ENCODE results near the gene CITED1.

Gene CITED1

DNA sequence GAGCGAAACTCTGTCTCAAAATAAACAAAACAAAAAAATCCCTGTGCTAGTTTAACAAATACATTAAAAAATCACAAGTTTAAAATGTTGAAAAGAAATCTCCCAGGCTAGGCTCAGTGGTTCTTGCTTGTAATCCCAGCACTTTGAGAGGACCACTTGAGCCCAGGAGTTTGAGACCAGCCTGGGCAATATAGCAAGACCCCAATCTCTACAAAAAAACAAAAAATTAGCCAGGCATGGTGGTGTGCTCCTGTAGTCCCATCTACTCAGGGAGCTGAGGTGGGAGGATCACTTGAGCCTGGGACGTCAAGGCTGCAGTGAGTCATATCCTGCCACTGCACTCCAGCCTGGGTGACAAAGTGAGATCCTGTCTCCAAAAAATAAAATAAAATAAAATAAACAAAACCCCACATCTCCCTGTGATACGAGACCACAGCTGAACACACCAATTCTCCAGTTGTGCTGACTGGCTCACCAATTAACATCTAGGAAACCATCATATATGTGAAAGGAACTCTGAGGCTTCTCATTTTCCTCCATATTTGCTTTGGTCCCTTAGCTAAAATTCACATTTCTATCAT is 36.0 kb downstream of the CITED1 start:
- no peak for DNase-seq

DNA sequence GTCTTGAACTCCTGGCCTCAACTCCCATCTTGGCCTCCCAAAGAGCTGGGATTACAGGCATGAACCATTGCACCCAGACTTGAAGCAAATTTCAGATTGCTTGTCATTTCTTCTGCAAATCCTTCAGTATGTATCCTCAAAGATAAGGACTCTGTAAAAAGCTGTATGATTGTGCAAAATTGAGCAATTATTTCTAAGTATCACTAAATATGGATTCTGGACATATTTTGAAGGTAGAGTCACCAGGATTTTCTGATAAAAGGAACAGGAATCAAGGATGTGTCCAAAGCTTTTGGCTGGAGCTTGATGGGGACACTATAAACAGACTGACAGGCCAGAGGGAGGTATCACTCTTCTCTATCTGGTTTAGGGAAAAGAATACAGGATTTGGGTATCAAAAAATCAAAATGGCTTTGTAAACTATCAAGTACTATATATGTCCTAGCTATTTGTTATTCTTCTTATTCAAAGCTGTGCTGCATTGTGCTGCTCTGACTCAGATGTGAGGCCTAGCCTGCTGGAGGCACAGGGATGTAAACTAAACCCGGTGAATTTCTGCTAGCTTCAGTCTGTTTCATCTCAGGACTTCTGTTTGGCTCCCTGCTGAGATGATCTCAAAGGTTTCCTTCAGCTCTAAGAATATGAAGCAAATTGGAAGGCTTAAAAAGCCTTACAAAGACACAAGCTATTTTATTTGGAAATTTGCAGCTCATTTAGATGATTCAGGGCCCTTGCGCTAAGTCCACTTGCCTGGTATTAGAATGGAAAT is 36.9 kb downstream of the CITED1 start:
- DNase-seq = no peak

DNA sequence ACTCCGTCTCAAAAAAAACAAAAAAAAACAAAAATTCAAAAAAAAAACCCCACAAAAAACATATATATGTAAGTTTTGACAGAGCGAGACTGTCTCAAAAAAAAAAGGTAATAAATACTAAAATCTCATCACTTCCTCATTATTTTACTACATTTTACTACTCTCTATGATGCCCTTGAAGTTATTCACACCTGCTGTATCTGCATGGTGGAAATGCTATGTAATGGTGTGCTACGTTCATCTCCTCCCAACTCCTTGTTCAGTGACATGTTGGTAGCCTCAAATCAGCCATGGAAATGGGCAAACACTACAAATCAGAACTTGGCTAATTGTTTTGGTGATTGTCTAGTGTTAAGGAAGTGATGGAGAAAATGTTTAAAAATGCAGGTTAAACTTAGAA is 40.5 kb downstream of the CITED1 start:
- no peak for DNase-seq

- no peak for DNase-seq
Measured at GRCh38 chrX:72262077-72262476, 43.6 kb downstream of the CITED1 start.

DNA sequence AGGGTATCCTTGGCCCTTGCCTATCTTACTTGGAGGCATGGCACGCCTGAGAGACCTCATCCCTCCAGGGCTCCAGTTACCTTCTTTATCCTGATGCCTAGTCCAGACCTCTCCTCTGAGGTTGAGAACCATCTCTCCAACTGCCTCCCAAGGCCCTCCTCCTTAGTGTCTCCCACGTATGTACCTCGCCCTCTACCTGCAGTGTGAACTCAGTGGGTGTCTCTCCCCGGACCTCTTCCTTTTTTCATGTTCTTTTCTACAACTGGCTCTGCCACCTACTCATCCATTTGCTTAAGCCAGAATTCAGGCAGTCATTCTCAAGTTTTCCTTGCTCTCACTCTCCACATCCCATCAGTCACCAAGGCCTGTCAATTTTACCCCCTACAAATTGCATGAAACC is 45.3 kb downstream of the CITED1 start:
- no peak for DNase-seq

DNA sequence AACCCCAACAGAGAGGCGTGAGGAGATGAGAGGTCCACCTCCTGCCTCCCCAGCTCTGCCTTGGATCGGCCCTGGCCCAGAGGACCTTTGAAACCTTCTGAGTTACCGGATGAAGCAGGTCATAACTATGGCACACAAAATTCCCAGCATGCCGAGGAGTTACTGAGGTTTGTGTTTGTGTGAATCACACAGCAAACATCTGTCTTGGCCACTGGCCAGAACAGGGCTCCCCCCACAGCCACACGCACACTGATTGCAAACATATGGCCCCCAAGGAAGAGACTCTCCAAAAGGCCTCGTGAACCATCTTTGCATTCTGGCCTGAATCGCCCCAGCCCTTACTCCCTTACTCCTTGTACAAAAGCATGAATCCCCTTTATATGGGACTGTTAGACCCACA is 47.5 kb downstream of the CITED1 start:
- no peak for DNase-seq

DNA sequence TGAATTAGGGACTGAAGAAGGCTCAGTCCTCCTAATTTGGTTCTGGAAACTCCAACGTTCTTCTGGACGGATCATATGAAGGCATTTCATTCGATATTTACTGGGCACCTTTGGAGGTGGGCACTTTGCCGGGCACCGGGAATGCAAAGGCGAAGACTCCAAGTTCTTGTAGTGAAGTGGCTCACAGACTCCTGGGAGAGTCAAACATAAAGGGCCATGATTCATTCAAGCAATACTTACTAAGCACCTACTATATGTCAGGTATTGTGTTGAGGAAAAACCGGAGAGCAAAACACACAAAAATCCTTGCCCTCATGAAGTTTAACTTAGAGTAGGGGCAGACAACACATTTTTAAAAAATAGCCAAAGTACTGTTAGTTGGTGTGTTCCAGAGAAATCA is 49.9 kb downstream of the CITED1 start:
- no peak for DNase-seq

GRCh38 chrX:72255445-72255844 is 50.3 kb downstream of the CITED1 start:
- DNase-seq = no peak

DNA sequence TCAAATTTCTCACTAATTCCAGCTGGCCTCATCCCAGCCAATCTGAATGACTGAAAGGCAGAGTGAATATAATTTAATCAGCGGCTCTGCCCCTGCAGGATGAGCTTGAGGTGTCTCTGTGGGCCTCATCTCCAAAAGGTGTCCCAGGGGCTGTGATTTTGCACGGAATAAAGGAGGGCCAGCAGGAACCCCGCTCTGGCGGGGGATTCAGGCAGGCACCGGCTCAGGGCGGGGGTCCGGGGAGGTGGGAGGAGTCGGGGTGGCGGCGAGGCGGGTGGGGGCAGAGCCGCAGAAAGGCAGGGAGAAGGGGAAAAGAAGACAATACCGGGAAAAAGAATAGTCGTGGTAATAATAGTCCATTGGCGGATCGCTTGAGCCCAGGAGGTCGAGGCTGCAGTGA is 50.9 kb downstream of the CITED1 start:
- DNase-seq = no peak

- DNase-seq = no peak
Measured at GRCh38 chrX:72253686-72254085, 52.0 kb downstream of the CITED1 start.
